ENCODE data around the gene KCNH3. TPM values are rescaled to one million over a fixed set of nuclear protein-coding genes. Genes with fewer than 3 reads are reported as not detected.

Gene KCNH3
- total and polyA plus RNA-seq, 2 of the 13 experiments (the other 11 are each of a cell fraction or from before 2014, with no cell fraction given) = 0.01 to 0.07 TPM

DNA sequence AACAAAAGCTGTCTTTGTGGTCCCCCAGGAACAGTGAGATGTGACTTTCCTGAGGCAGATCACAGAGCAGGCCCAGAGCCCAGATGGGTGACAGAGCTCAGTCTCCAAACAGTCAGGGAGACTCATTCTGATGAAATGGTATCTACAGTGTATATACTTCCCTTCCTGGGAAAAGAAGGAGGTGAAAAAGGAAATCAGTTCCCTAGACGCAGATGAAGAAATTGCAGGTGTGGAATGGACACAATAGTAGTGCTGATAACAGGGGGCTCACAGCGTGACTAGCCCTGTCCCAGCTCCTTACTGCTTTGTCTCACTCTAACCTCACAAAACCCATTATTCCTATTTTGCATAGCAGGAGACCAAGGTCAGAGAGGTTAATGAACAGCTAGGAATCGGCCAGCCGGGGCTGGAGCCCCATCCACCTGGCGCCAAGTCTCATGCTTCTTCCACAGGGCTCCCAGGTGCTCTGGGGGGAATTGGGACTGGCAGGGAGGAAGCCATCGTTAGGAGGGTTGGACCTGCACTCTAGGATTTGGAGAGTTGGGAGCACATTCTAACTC lies 11.9 kb downstream of the KCNH3 start:
- in situ Hi-C loops (cut with HindIII; ENCODE audit: extremely low pct_ligation_motif_present, low pct_unique_long_range_greater_than_20kb) = no loop called here
- peak; percentile 90 for FAIRE-seq
- Histone ChIP-seq H3K27ac (ENCODE audit: extremely low read length, insufficient read depth, low read length) (peak overlapping the region; percentile 57), H2AFZ (ENCODE audit: low read length) (no peak overlapping the region), H3K79me2 (ENCODE audit: insufficient read depth, low read length) (no peaks in the 10 kb centered on the region), H3K4me3 (replicated peaks in 1 of 3; ENCODE audit: insufficient read depth in 1 of 3, low read depth in 2 of 3, low read length in 3 of 3) (peak overlapping the region in 1 of 3 experiments; percentile 34; a peak in 2 of 6 replicates), H3K36me3 (replicated peaks in 1 of 2; ENCODE audit: control insufficient read depth in 1 of 2, insufficient read depth in 2 of 2, low read length in 2 of 2) (no peaks in the 10 kb centered on the region), H3K4me1 (ENCODE audit: insufficient read depth, low read length) (peaks cover 57% of the 10 kb centered on the region), H3K9ac (ENCODE audit: insufficient read depth, low read depth, low read length) (no peak overlapping the region), H3K27me3 (ENCODE audit: control insufficient read depth in 1 of 2, insufficient read depth in 2 of 2, low read length in 2 of 2) (0 out of 5 replicates have a peak, but pooled peaks cover 0 to 1% of the 10 kb centered on the region in 2 experiments), H4K20me1 (ENCODE audit: insufficient read depth, low read length) (no peaks in the 10 kb centered on the region), H3K9me3 (ENCODE audit: low read length) (no peaks in the 10 kb centered on the region), H3K4me2 (ENCODE audit: low read depth, low read length) (peak overlapping the region; percentile 55)
- DNase-seq (ENCODE audit: low spot score) = peak; percentile 67
- peak; percentile 68 for ATAC-seq
- BruUV-seq (replicated peaks) = no TSS peak
- 0% methylated on average over 4 of the region's 6 CpGs for WGBS (ENCODE audit: low lambda C conversion rate)
- ChIA-PET CTCF (ENCODE audit: low intra/inter-chr PET ratio, low total read pairs) (no interaction called here), POLR2A (interaction anchor here (0.9 to 2.0 kb wide), 7 partner anchors 10 to 184 kb away, joined by 3 to 11 read pairs (median 4); partner anchors contain the start of genes MCRS1 and SPATS2)
- intact Hi-C loops (cut with micrococcal nuclease; ENCODE audit: unreplicated experiment) = no loop called here
- TF ChIP-seq, protein P1, sequence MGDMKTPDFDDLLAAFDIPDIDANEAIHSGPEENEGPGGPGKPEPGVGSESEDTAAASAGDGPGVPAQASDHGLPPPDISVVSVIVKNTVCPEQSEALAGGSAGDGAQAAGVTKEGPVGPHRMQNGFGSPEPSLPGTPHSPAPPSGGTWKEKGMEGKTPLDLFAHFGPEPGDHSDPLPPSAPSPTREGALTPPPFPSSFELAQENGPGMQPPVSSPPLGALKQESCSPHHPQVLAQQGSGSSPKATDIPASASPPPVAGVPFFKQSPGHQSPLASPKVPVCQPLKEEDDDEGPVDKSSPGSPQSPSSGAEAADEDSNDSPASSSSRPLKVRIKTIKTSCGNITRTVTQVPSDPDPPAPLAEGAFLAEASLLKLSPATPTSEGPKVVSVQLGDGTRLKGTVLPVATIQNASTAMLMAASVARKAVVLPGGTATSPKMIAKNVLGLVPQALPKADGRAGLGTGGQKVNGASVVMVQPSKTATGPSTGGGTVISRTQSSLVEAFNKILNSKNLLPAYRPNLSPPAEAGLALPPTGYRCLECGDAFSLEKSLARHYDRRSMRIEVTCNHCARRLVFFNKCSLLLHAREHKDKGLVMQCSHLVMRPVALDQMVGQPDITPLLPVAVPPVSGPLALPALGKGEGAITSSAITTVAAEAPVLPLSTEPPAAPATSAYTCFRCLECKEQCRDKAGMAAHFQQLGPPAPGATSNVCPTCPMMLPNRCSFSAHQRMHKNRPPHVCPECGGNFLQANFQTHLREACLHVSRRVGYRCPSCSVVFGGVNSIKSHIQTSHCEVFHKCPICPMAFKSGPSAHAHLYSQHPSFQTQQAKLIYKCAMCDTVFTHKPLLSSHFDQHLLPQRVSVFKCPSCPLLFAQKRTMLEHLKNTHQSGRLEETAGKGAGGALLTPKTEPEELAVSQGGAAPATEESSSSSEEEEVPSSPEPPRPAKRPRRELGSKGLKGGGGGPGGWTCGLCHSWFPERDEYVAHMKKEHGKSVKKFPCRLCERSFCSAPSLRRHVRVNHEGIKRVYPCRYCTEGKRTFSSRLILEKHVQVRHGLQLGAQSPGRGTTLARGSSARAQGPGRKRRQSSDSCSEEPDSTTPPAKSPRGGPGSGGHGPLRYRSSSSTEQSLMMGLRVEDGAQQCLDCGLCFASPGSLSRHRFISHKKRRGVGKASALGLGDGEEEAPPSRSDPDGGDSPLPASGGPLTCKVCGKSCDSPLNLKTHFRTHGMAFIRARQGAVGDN (CRISPR knock-in tag; IDR thresholded peaks at IDR 0.05) = peak; percentile 49
- TF ChIP-seq ZBTB20 (CRISPR knock-in tag; IDR thresholded peaks at IDR 0.05; ENCODE audit: borderline replicate concordance, low read depth) (no peak), POLR2A (IDR thresholded peaks at IDR 0.05; ENCODE audit: insufficient read depth in 1 of 2, low read depth in 2 of 2, low read length in 2 of 2) (peak; percentile 29 to 33; a peak in 1 of 4 replicates), ELF1 (CRISPR knock-in tag; IDR thresholded peaks at IDR 0.05) (no peak), TGIF2 (CRISPR knock-in tag; IDR thresholded peaks at IDR 0.05) (0 out of 2 replicates have a peak, but pooled peaks have one; percentile 19), HOXA3 (CRISPR knock-in tag; IDR thresholded peaks at IDR 0.05) (peak; percentile 59; the same call in 1 of the 2 replicates), MAFK (conservative IDR thresholded peaks at IDR 0.05 in 1 of 2, IDR thresholded peaks at IDR 0.05 in 1 of 2; ENCODE audit: low read length in 2 of 2) (no peak), KDM2A (CRISPR knock-in tag; IDR thresholded peaks at IDR 0.05; ENCODE audit: borderline replicate concordance, low read depth) (peak; percentile 36; the same call in 1 of the 2 replicates), ZKSCAN1 (IDR thresholded peaks at IDR 0.05; ENCODE audit: low read length) (no peak), ZNF83 (CRISPR knock-in tag; IDR thresholded peaks at IDR 0.05; ENCODE audit: borderline replicate concordance) (no peak), ZBTB38 (CRISPR knock-in tag; IDR thresholded peaks at IDR 0.05) (no peak), KAT8 (CRISPR knock-in tag; IDR thresholded peaks at IDR 0.05) (0 out of 2 replicates have a peak, but pooled peaks have one; percentile 22), YEATS4 (CRISPR knock-in tag; IDR thresholded peaks at IDR 0.05; ENCODE audit: borderline replicate concordance) (0 out of 2 replicates have a peak, but pooled peaks have one; percentile 31), EP300 (IDR thresholded peaks at IDR 0.05; ENCODE audit: low read depth in 2 of 2, low read length in 2 of 2) (peak in 1 of 2 experiments; percentile 21; a peak in 1 of 4 replicates), EP300 (CRISPR knock-in tag; IDR thresholded peaks at IDR 0.05; ENCODE audit: borderline replicate concordance) (no peak)
- TF ChIP-seq, protein P2, sequence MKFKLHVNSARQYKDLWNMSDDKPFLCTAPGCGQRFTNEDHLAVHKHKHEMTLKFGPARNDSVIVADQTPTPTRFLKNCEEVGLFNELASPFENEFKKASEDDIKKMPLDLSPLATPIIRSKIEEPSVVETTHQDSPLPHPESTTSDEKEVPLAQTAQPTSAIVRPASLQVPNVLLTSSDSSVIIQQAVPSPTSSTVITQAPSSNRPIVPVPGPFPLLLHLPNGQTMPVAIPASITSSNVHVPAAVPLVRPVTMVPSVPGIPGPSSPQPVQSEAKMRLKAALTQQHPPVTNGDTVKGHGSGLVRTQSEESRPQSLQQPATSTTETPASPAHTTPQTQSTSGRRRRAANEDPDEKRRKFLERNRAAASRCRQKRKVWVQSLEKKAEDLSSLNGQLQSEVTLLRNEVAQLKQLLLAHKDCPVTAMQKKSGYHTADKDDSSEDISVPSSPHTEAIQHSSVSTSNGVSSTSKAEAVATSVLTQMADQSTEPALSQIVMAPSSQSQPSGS (CRISPR knock-in tag; IDR thresholded peaks at IDR 0.05) = 0 out of 2 replicates have a peak, but pooled peaks have one; percentile 44
- TF ChIP-seq, protein P3, sequence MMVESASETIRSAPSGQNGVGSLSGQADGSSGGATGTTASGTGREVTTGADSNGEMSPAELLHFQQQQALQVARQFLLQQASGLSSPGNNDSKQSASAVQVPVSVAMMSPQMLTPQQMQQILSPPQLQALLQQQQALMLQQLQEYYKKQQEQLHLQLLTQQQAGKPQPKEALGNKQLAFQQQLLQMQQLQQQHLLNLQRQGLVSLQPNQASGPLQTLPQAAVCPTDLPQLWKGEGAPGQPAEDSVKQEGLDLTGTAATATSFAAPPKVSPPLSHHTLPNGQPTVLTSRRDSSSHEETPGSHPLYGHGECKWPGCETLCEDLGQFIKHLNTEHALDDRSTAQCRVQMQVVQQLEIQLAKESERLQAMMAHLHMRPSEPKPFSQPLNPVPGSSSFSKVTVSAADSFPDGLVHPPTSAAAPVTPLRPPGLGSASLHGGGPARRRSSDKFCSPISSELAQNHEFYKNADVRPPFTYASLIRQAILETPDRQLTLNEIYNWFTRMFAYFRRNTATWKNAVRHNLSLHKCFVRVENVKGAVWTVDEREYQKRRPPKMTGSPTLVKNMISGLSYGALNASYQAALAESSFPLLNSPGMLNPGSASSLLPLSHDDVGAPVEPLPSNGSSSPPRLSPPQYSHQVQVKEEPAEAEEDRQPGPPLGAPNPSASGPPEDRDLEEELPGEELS (CRISPR knock-in tag; IDR thresholded peaks at IDR 0.05) = peak; percentile 11; the same call in 1 of the 2 replicates

Measured in HepG2 (cell line).